Activated naive CD4-positive, alpha-beta T cell treated with anti-CD3 and anti-CD28 coated beads, Interleukin-2, amount 10 ng/mL, durations not matched to agents 7 days and 5 days (primary cell): Measurements from ENCODE around the gene SIL1.
"Not testable (repeated sequence)": the region's sequence is repeated elsewhere in the genome, so short reads cannot be mapped to it uniquely, and the experiment has no call there.

Source experiments
- CTCF ChIA-PET: fragments of 350-600 bp; sonication (Branson Sonifier 250); formaldehyde crosslinking; loops from one replicate; lab custom pipeline; 2021; ENCODE audit warnings: antibody characterized with exemption; lab: Charles Lee
- DNase-seq: peaks from one replicate; pipeline ENCODE4 v3.0.0-alpha.2; 2020
- H3K27ac Mint-ChIP-seq: one replicate; pipeline ENCODE4 v1.8.0; 2021; ENCODE audit warnings: mild to moderate bottlenecking, moderate library complexity, mixed read lengths
- H3K27me3 Mint-ChIP-seq: one replicate; pipeline ENCODE4 v1.8.0; 2021; ENCODE audit warnings: mild to moderate bottlenecking, mixed read lengths
- H3K36me3 Mint-ChIP-seq: one replicate; pipeline ENCODE4 v1.8.0; 2021; ENCODE audit warnings: mixed read lengths
- H3K4me1 Mint-ChIP-seq: one replicate; pipeline ENCODE4 v1.8.0; 2021; ENCODE audit warnings: mixed read lengths
- H3K4me3 Mint-ChIP-seq: one replicate; pipeline ENCODE4 v1.8.0; 2021; ENCODE audit warnings: mild to moderate bottlenecking, moderate library complexity, mixed read lengths
- H3K9me3 Mint-ChIP-seq: one replicate; pipeline ENCODE4 v1.8.0; 2021; ENCODE audit warnings: mixed read lengths

Gene SIL1

DNA sequence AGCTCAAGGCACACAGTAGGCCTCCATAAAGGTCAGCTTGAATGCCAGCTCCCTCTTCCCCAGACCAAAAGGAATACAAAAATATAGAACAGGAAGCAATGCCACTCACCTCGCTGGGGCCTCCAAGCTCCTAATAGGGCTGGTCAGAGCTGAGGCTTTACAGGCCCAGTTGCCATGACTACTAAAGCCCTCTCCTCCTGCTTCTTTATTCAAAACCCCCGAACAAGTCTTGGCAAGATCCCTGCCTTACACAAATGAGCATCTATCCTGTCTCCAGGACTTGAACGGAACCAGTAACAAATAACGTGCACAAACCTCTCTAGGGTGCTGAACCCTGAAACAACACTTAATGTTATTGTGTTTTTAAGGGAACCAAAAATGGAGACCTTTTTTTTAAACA lies 136.3 kb downstream of the SIL1 start:
- CTCF ChIA-PET: no interaction called here
- Mint-ChIP-seq H3K4me1 (no peaks in the 10 kb centered on the region), H3K27ac (no peak overlapping the region), H3K36me3 (no peaks in the 10 kb centered on the region), H3K27me3 (no peaks in the 10 kb centered on the region), H3K4me3 (no peak overlapping the region), H3K9me3 (no peaks in the 10 kb centered on the region)
- DNase-seq: no peak

DNA sequence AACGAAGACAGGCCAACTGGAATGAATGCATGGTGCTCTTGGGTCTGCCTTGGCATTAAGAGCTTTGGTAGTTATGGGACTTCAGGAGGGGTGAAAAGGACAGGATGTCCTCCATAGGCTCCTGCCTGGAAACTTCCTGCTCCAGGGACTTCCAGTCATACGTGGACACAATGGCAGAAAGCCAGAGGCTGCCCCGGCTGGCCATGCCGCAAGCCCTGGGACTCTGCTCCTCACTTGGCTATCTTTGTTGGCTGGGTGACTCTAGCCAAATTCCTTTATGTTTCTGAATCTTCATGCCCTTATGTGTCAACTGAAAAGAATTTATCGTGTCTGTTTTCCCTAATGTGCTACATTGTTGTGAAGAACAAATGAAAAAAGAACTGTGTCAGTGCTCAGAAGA lies 136.9 kb downstream of the SIL1 start:
- no peaks in the 10 kb centered on the region for H3K9me3 Mint-ChIP-seq
- no peaks in the 10 kb centered on the region for H3K27me3 Mint-ChIP-seq
- no peak overlapping the region for H3K27ac Mint-ChIP-seq
- no peak overlapping the region for H3K4me3 Mint-ChIP-seq
- H3K36me3 Mint-ChIP-seq: no peaks in the 10 kb centered on the region
- DNase-seq: no peak
- CTCF ChIA-PET: no interaction called here
- H3K4me1 Mint-ChIP-seq: no peaks in the 10 kb centered on the region

DNA sequence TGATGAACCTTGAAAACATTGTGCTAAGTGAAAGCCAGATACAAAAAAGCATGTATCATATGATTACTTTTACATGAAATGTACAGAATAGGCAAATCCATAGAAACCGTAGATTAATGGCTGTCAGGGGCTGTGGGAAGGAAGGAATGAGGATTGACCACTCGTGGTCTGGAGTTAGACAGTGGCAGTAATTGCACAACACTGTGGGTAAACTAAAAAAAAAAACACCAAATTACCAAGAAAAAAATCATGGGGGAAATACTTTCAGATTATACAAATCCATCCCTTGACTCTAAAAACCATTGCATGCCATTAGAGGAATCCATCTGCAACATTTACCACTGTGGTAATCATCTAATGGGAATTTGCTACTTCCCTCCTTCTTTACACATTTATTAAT lies 140.0 kb downstream of the SIL1 start:
- no peaks in the 10 kb centered on the region for H3K4me1 Mint-ChIP-seq
- no peaks in the 10 kb centered on the region for H3K36me3 Mint-ChIP-seq
- CTCF ChIA-PET: no interaction called here
- H3K9me3 Mint-ChIP-seq: no peaks in the 10 kb centered on the region
- H3K27ac Mint-ChIP-seq: no peak overlapping the region
- H3K4me3 Mint-ChIP-seq: no peak overlapping the region
- DNase-seq: no peak
- no peaks in the 10 kb centered on the region for H3K27me3 Mint-ChIP-seq

DNA sequence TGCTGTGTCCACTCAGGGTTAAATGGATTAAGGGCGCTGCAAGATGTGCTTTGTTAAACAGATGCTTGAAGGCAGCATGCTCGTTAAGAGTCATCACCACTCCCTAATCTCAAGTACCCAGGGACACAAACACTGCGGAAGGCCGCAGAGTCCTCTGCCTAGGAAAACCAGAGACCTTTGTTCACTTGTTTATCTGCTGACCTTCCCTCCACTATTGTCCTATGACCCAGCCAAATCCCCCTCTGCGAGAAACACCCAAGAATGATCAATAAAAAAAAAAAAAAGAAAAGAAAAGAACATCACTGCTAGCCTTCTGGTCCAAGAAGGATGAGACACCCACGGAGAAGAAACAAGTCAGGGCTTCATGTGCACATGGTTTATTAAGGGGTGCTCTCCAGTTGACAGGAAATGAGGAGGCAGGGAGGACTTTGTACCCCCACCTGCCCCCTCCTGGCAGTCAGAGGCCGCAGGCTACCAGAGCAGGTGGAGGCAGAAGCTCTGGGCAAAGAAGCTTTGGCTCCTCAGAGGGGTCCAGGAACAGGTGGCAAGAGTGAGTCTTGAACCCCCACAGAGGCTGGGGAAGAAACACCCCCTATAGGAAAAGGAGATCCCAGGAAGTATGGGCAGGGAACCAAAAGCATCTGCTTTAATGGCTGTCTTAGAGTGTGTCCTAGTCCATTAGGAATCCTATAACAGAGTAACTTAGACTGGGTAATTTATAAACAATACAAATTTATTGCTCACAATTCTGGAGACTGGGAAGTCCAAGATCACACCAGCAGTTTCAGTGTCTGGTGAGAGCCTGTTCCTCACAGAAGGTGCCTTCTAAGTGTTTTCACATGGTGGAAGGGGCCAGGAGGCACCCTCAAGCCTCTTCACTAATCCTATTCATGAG lies 140.9 kb downstream of the SIL1 start:
- H3K4me3 Mint-ChIP-seq, H3K36me3 Mint-ChIP-seq, H3K4me1 Mint-ChIP-seq, CTCF ChIA-PET, H3K9me3 Mint-ChIP-seq, DNase-seq, H3K27ac Mint-ChIP-seq, H3K27me3 Mint-ChIP-seq: not testable (repeated sequence)

DNA sequence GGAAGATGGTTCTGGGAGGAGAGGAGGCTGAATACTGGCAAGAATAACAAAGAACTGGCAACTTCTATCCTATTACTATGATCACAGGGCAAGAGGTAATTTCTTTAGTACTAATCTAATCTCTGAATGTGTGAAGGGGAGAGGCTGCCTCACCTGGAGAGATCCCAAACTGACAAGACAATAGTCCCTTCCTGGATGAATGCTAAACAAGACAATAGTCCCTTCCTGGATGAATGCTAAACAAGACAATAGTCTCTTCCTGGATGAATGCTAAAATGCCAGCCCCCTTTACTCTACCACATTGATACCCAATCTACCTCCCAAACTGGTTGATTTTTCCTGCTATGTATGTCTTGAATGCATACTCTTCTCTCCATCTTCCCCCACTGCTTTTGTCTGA lies 145.2 kb downstream of the SIL1 start:
- H3K9me3 Mint-ChIP-seq: no peaks in the 10 kb centered on the region

DNA sequence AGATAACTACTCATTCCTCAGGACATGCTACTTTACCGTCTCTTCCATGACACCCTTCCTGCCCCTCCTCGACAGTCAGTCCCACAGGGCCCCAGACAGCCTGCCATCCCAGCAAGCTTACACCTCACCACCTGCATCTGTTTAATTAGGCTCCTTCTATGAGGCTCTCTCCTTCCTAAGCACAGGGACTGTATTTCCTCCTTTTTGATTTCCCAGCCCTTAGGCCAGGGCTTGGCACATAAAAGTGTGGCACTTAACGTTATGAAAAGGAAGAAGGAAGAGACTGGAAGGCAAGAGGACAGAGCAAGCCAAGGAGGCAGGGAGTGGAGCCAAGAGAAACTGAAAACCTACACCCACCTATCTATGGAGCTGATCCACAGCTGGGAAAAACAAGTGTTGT lies 146.8 kb downstream of the SIL1 start:
- Mint-ChIP-seq H3K36me3 (no peaks in the 10 kb centered on the region), H3K4me1 (no peaks in the 10 kb centered on the region), H3K27ac (no peak overlapping the region), H3K4me3 (no peak overlapping the region), H3K27me3 (no peaks in the 10 kb centered on the region), H3K9me3 (no peaks in the 10 kb centered on the region)
- CTCF ChIA-PET: no interaction called here
- DNase-seq: no peak

More for the DNA sequence above, 145.2 kb downstream of the SIL1 start:
- no peak overlapping the region for H3K4me3 Mint-ChIP-seq
- H3K4me1 Mint-ChIP-seq: no peaks in the 10 kb centered on the region
- H3K27ac Mint-ChIP-seq: no peak overlapping the region
- CTCF ChIA-PET: no interaction called here
- no peaks in the 10 kb centered on the region for H3K36me3 Mint-ChIP-seq
- DNase-seq: no peak
- H3K27me3 Mint-ChIP-seq: no peaks in the 10 kb centered on the region

DNA sequence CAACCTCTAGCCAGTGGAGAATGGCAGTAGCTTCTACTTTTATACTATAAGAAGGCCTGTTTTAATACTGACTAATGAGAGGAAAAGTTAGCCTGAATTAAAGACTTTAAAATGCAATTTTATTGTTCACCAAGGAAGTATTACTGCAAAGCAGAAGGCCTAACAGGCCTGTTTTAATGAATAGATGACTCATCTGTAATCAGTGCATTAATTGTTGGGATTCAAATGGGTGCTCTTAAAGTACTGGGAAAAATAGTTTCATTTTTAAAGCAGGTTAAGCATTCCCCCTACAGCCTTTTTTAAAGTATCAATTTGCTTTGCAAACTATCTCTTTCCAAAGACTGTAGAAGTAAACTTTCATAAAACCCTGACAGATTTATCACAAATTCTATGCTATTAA lies 147.7 kb downstream of the SIL1 start:
- CTCF ChIA-PET: no interaction called here
- H3K27me3 Mint-ChIP-seq: no peaks in the 10 kb centered on the region
- H3K4me3 Mint-ChIP-seq: no peak overlapping the region
- H3K4me1 Mint-ChIP-seq: no peaks in the 10 kb centered on the region
- H3K27ac Mint-ChIP-seq: no peak overlapping the region
- no peaks in the 10 kb centered on the region for H3K9me3 Mint-ChIP-seq
- H3K36me3 Mint-ChIP-seq: no peaks in the 10 kb centered on the region
- DNase-seq: no peak

DNA sequence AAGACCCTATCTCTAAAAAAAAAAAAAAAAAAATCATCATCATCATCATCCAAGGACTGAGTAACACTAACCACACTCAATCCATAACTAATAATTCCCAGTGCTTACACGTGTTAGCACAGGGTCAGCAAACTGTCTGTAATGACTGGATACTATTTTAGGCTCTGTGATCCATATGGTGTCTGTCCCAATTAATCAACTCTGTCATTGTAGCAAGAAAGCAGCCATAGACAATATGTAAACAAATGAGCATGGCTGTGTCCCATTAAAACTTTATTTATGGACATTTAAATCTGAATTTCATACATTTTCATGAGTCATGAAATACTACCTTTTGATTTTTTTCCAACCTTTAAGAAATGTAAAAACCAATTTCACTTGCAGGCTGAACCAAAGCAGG lies 148.4 kb downstream of the SIL1 start:
- Mint-ChIP-seq H3K36me3 (no peaks in the 10 kb centered on the region), H3K4me3 (no peak overlapping the region), H3K27ac (no peak overlapping the region), H3K27me3 (no peaks in the 10 kb centered on the region), H3K4me1 (no peaks in the 10 kb centered on the region), H3K9me3 (no peaks in the 10 kb centered on the region)
- CTCF ChIA-PET: no interaction called here
- DNase-seq: no peak

DNA sequence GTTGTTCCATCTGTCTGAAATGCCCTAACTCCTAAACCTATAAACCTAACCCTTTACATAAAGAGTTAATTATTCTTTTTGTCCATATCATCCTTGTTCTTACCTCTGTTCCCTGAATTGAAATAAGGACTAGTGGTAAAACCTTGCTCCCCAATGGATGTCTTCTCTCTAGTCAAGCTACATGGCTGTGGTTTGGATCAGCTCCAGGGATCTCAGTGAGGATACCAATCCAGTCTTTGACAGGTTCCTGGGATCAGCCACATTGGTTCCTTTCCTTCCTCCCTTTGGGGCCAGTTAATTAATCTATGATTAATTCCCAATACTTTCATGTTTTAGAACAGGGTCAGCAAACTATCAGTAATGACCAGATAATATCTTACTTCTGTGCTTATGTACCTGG lies 151.6 kb downstream of the SIL1 start:
- H3K36me3 Mint-ChIP-seq: no peaks in the 10 kb centered on the region
- H3K4me3 Mint-ChIP-seq: no peak overlapping the region
- no peaks in the 10 kb centered on the region for H3K27me3 Mint-ChIP-seq
- H3K9me3 Mint-ChIP-seq: no peaks in the 10 kb centered on the region
- no peak for DNase-seq
- CTCF ChIA-PET: no interaction called here
- no peak overlapping the region for H3K27ac Mint-ChIP-seq
- no peaks in the 10 kb centered on the region for H3K4me1 Mint-ChIP-seq

DNA sequence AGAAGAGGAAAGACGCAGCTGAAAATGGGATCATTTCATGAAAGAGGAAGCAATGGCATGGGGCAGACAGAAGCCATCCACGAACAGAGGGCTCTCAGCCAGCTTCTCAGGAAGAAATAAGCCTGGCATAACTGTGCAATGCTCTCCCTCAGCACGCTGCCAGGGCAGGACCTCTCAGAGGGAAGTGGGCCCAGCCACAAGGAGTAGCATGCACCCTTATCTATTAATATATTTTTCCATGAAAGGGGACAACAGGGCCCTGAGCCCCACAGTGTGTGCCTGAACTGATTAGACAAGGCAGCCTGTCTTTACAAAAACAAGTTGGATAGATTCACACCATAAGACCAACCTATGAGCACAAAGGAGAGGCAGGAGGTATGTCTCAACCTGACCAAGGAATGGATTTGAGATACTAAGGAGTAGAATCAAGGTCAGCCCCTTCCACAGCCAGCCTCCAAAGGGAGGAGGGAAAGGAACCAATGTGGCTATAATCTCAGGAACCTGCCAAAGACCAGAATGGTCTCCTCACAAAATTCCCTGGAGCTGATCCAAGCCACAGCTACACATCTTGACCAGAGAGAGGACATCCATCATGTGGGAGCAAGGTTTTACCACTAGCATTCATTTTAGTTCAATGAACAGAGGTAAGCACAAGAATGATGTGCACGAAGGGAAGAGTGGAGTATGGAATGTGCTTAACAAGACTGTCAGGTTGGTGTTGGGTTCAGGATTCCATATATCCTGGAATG lies 154.8 kb downstream of the SIL1 start:
- no peaks in the 10 kb centered on the region for H3K4me1 Mint-ChIP-seq
- H3K4me3 Mint-ChIP-seq: no peak overlapping the region
- no peaks in the 10 kb centered on the region for H3K27me3 Mint-ChIP-seq
- H3K36me3 Mint-ChIP-seq: no peaks in the 10 kb centered on the region
- CTCF ChIA-PET: no interaction called here
- no peaks in the 10 kb centered on the region for H3K9me3 Mint-ChIP-seq
- H3K27ac Mint-ChIP-seq: no peak overlapping the region
- no peak for DNase-seq

DNA sequence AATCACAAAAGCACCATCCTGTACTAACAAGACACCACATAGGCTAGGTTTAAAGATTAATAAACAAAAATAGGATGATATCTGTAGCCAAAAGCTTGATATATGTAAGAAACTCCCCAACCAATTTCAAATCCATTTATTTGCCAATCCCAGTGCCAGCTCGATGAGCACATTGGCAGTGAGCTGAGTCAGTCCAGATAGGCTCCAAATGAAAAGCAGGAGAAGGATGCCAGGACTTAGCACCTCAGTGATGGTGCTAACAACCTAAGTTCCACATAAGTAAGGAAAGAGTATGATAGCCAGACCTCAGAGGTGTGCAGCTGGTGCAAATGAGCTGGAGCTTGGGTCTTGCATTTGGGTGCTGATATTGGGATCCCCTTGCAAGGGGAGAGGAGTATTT lies 158.1 kb downstream of the SIL1 start:
- DNase-seq: no peak
- no peaks in the 10 kb centered on the region for H3K27me3 Mint-ChIP-seq
- H3K27ac Mint-ChIP-seq: no peak overlapping the region
- H3K4me1 Mint-ChIP-seq: no peaks in the 10 kb centered on the region
- H3K36me3 Mint-ChIP-seq: no peaks in the 10 kb centered on the region
- H3K4me3 Mint-ChIP-seq: no peak overlapping the region
- CTCF ChIA-PET: no interaction called here
- H3K9me3 Mint-ChIP-seq: peaks cover 10% of the 10 kb centered on the region

DNA sequence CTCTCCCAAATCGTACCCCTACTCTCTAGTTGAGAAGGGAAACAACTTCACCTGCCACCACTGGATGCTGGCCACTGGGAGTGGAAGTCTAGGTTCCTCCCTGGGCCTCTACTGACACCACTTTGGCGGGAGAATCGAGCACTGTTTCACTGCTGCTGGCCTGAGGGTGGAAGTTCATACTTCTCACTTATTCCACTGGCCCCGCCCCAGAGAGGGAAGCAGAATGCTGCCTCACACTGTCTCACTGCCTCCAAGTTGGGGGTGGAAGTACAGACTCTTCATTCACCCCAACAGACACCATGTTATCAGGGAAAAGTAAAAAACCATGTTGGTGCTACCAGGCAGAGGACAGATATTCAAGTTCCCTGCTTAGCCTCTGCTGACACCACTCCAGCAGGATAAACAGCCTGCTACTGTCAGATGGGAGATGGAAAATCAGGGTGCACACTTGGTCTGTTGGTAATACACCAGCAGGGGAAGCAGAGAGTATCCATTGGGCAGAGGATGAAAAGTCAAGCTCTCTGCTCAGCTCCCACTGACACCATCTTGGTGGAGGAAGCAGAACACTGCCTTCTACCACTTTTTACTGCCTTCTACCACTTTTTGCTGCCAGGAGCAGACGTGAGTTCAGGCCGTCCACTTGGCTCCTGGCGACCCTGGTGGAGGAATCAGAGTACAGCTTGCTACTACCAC lies 159.4 kb downstream of the SIL1 start:
- CTCF ChIA-PET: no interaction called here

DNA sequence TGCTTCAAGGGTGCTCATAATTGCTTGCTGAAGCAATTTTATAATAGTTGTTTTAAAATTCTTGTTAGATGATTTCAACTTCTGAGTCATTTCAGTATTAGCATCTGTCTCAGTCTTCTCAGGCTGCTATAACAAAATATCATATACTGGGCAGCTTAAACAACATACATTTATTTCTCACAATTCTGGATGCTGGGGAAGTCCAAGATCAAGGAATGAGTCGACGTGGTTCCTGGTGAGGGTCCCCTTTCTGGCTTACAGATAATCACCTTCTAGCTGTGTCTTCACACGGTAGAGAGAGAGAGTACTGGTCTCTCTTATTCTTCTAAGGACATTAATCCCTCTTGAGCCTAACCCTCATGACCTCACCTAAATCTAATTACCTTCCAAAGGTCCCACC lies 160.4 kb downstream of the SIL1 start:
- Mint-ChIP-seq H3K36me3 (no peaks in the 10 kb centered on the region), H3K27ac (no peak overlapping the region), H3K4me3 (no peak overlapping the region)

More for the DNA sequence above, 159.4 kb downstream of the SIL1 start:
- Mint-ChIP-seq H3K4me3 (no peak overlapping the region), H3K9me3 (peaks cover 10% of the 10 kb centered on the region), H3K4me1 (no peaks in the 10 kb centered on the region), H3K27me3 (no peaks in the 10 kb centered on the region), H3K36me3 (no peaks in the 10 kb centered on the region), H3K27ac (no peak overlapping the region)
- no peak for DNase-seq

DNA sequence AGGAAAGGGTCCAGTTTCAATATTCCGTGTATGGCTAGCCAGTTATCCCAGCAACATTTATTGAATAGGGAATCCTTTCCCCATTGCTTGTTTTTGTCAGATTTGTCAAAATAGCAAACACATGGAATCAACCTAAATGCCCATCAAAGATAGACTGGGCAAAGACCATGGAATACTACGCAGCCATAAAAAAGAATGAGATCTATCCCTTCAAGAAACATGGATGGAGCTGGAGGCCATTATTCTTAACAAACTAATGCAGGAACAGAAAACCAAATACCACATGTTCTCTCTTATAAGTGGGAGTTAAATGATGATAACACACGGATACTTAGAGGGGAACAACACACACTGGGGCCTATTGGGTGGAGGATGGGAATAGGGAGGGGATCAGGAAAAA lies 161.8 kb downstream of the SIL1 start:
- H3K27me3 Mint-ChIP-seq, H3K4me1 Mint-ChIP-seq, H3K27ac Mint-ChIP-seq, DNase-seq, CTCF ChIA-PET, H3K4me3 Mint-ChIP-seq, H3K36me3 Mint-ChIP-seq: not testable (repeated sequence)
- peaks cover 10% of the 10 kb centered on the region for H3K9me3 Mint-ChIP-seq

More for the DNA sequence above, 160.4 kb downstream of the SIL1 start:
- DNase-seq: no peak
- peaks cover 10% of the 10 kb centered on the region for H3K9me3 Mint-ChIP-seq
- H3K27me3 Mint-ChIP-seq: no peaks in the 10 kb centered on the region
- CTCF ChIA-PET: no interaction called here
- H3K4me1 Mint-ChIP-seq: no peaks in the 10 kb centered on the region
